ENCODE results near the gene PRKCH.

GRCh38 chr14:61488417-61489401 is 167.3 kb downstream of the PRKCH start:
- no peak for TF ChIP-seq EP300 (IDR thresholded peaks at IDR 0.05)
- TF ChIP-seq POLR2A (IDR thresholded peaks at IDR 0.05), result no peak
